Ishikawa (cell line): Measurements from ENCODE around the gene TUBGCP3.

Experiments used
- CEBPB ChIP-seq: IDR thresholded peaks from 2 replicates; pipeline ENCODE4 v1.6.1; 2012
- CREB1 ChIP-seq: IDR thresholded peaks from 2 replicates; pipeline ENCODE4 v1.6.1; 2012; ENCODE audit warnings: low read depth
- EGR1 ChIP-seq: IDR thresholded peaks from 2 replicates; pipeline ENCODE4 v1.6.1; 2012
- EP300 ChIP-seq: IDR thresholded peaks from 2 replicates; pipeline ENCODE4 v1.6.1; 2012; ENCODE audit warnings: borderline replicate concordance
- FOXM1 ChIP-seq: IDR thresholded peaks from 2 replicates; pipeline ENCODE4 v1.6.1; 2012; ENCODE audit warnings: low read depth, borderline replicate concordance
- MAX ChIP-seq: IDR thresholded peaks from 2 replicates; pipeline ENCODE4 v1.6.1; 2012
- NFIC ChIP-seq: IDR thresholded peaks from 2 replicates; pipeline ENCODE4 v1.6.1; 2012
- RAD21 ChIP-seq: IDR thresholded peaks from 2 replicates; pipeline ENCODE4 v1.6.1; 2012; ENCODE audit warnings: low read depth
- REST ChIP-seq: IDR thresholded peaks from 2 replicates; pipeline ENCODE4 v1.6.1; 2012; ENCODE audit warnings: low read depth, mild to moderate bottlenecking
- TAF1 ChIP-seq: IDR thresholded peaks from 2 replicates; pipeline ENCODE4 v1.6.1; 2012; ENCODE audit warnings: low read depth, mild to moderate bottlenecking
- TCF12 ChIP-seq: IDR thresholded peaks from 2 replicates; pipeline ENCODE4 v1.6.1; 2012; ENCODE audit warnings: low read depth
- TEAD4 ChIP-seq: IDR thresholded peaks from 2 replicates; pipeline ENCODE4 v1.6.1; 2012
- USF1 ChIP-seq: IDR thresholded peaks from 2 replicates; pipeline ENCODE4 v1.6.1; 2012
- YY1 ChIP-seq: IDR thresholded peaks from 2 replicates; pipeline ENCODE4 v1.6.1; 2012; ENCODE audit warnings: low read depth
- ZBTB7A ChIP-seq: IDR thresholded peaks from 2 replicates; pipeline ENCODE4 v1.6.1; 2012; ENCODE audit warnings: low read depth

Gene TUBGCP3

GRCh38 chr13:112454648-112455334, 133.2 kb downstream of the TUBGCP3 start:
- TF ChIP-seq TEAD4 (no peak), YY1 (no peak), CREB1 (no peak), USF1 (no peak), TAF1 (no peak), NFIC (no peak), REST (no peak), FOXM1 (no peak)

- TF ChIP-seq ZBTB7A (no peak), CEBPB (no peak), EGR1 (no peak), EP300 (no peak), YY1 (no peak), TAF1 (no peak), FOXM1 (no peak), CREB1 (no peak), TCF12 (no peak)
Observed at GRCh38 chr13:112453874-112454647, 133.9 kb downstream of the TUBGCP3 start.

- no peak for TF ChIP-seq EP300
- TF ChIP-seq YY1: no peak
- no peak for TF ChIP-seq REST
- no peak for TF ChIP-seq TEAD4
- no peak for TF ChIP-seq CEBPB
- TF ChIP-seq TAF1: no peak
- TF ChIP-seq NFIC: no peak
- no peak for TF ChIP-seq TCF12
- no peak for TF ChIP-seq EGR1
- TF ChIP-seq RAD21: no peak
- TF ChIP-seq MAX: no peak
Observed at GRCh38 chr13:112453207-112453829, 134.6 kb downstream of the TUBGCP3 start.

GRCh38 chr13:112452380-112453206, 135.4 kb downstream of the TUBGCP3 start:
- TF ChIP-seq CREB1: no peak
- no peak for TF ChIP-seq NFIC
- TF ChIP-seq TCF12: no peak
- no peak for TF ChIP-seq TAF1
- TF ChIP-seq REST: no peak
- no peak for TF ChIP-seq RAD21
